ENCODE results near the gene DPH5.

DPH5 gene

DNA sequence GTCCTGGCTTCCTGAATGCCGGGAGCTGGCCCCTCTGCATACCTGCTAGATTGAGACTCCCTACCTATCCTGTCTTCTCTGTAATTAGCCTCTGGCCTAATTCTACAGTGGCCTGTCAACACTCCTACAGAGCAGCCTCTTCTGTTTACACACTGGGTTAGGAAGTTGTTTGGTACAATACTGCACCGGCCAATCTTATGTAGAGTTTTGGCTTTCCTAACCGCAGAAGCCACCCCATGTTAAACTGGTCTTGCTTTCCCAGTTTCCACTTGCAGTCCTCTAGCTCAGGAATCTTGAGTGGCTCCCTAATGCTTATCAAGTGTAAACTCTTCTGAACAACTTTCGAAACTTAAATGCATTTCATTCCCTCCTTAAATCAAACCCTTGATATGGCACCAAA lies 42.8 kb downstream of the DPH5 start:
- no peak for DNase-seq
- Histone ChIP-seq H3K4ac (ENCODE audit: low read depth in 1 of 2, low read length in 2 of 2) (no peak overlapping the region), H2BK5ac (ENCODE audit: low read depth, low read length, poor library complexity, severe bottlenecking) (no peak overlapping the region), H3K9ac (ENCODE audit: low read length) (no peak overlapping the region), H2AFZ (ENCODE audit: low read depth, low read length) (no peak overlapping the region), H3K79me1 (replicated peaks; ENCODE audit: low read length, poor library complexity, severe bottlenecking) (peaks cover 8% of the 10 kb centered on the region), H3K18ac (ENCODE audit: low read depth in 1 of 2, low read length in 2 of 2) (no peak overlapping the region), H4K8ac (ENCODE audit: low read length) (no peak overlapping the region), H4K91ac (ENCODE audit: low read length) (no peak overlapping the region), H3K14ac (ENCODE audit: low read length in 2 of 2) (no peak overlapping the region), H3K4me3 (ENCODE audit: insufficient read depth in 1 of 2, low read depth in 1 of 2, low read length in 2 of 2) (no peak overlapping the region), H2BK12ac (ENCODE audit: low read length in 2 of 2) (no peak overlapping the region), H3K27me3 (ENCODE audit: control insufficient read depth in 1 of 2, insufficient read depth in 1 of 2, low read length in 2 of 2) (no peaks in the 10 kb centered on the region), H3K4me2 (ENCODE audit: low read length, poor library complexity, severe bottlenecking) (no peak overlapping the region), H3K9me3 (ENCODE audit: control insufficient read depth, low read length) (no peaks in the 10 kb centered on the region), H2BK120ac (ENCODE audit: low read depth, low read length) (no peak overlapping the region), H2BK15ac (ENCODE audit: low read depth, poor library complexity, severe bottlenecking) (no peak overlapping the region), H2AK5ac (ENCODE audit: low read length, severe bottlenecking) (no peak overlapping the region), H3K4me1 (ENCODE audit: control insufficient read depth, insufficient read depth, low read depth, low read length) (peaks cover under 1% of the 10 kb centered on the region), H3K23ac (ENCODE audit: low read length in 2 of 2) (no peak overlapping the region), H3K36me3 (ENCODE audit: control insufficient read depth in 1 of 2, insufficient read depth in 2 of 2, low read depth in 1 of 2, low read length in 2 of 2) (peaks cover 3 to 37% of the 10 kb centered on the region in 2 experiments), H3K27ac (ENCODE audit: low read length, poor library complexity, severe bottlenecking) (no peak overlapping the region)
- 100% methylated on average over 4 of the region's 4 CpGs for WGBS

DNA sequence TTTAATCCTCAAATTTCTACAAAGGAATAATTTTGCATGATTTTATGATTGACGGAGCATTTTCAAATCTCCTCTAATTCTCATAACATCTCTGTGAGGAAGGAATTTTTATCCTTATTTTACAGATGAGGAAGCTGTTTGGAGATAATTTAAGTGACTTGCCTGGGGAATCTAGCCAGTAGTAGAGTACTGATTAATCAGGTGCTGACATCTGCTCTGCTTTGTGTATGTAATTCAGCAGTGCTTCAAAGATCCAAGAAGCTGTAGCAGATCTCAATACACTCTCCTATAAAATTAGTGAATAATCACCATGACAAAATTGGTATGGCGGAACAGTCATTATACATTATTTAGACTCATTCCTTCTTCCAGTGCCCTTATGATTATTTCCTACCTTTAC lies 46.0 kb downstream of the DPH5 start:
- Histone ChIP-seq H2AFZ (ENCODE audit: low read depth, low read length) (no peak overlapping the region), H3K9ac (ENCODE audit: low read length) (no peak overlapping the region), H3K4me2 (ENCODE audit: low read length, poor library complexity, severe bottlenecking) (no peak overlapping the region), H3K9me3 (ENCODE audit: control insufficient read depth, low read length) (no peaks in the 10 kb centered on the region), H3K4me1 (ENCODE audit: control insufficient read depth, insufficient read depth, low read depth, low read length) (peaks cover 1% of the 10 kb centered on the region), H3K14ac (ENCODE audit: low read length in 2 of 2) (no peak overlapping the region), H3K4me3 (ENCODE audit: insufficient read depth in 1 of 2, low read depth in 1 of 2, low read length in 2 of 2) (no peak overlapping the region), H2BK12ac (ENCODE audit: low read length in 2 of 2) (no peak overlapping the region), H3K27ac (ENCODE audit: low read length, poor library complexity, severe bottlenecking) (no peak overlapping the region), H3K18ac (ENCODE audit: low read depth in 1 of 2, low read length in 2 of 2) (no peak overlapping the region), H3K23ac (ENCODE audit: low read length in 2 of 2) (no peak overlapping the region), H4K8ac (ENCODE audit: low read length) (no peak overlapping the region), H3K4ac (ENCODE audit: low read depth in 1 of 2, low read length in 2 of 2) (no peak overlapping the region), H3K79me1 (replicated peaks; ENCODE audit: low read length, poor library complexity, severe bottlenecking) (peaks cover 8% of the 10 kb centered on the region), H2BK15ac (ENCODE audit: low read depth, poor library complexity, severe bottlenecking) (no peak overlapping the region), H2AK5ac (ENCODE audit: low read length, severe bottlenecking) (no peak overlapping the region), H2BK120ac (ENCODE audit: low read depth, low read length) (no peak overlapping the region), H2BK5ac (ENCODE audit: low read depth, low read length, poor library complexity, severe bottlenecking) (no peak overlapping the region), H3K27me3 (ENCODE audit: control insufficient read depth in 1 of 2, insufficient read depth in 1 of 2, low read length in 2 of 2) (no peaks in the 10 kb centered on the region), H4K91ac (ENCODE audit: low read length) (no peak overlapping the region), H3K36me3 (ENCODE audit: control insufficient read depth in 1 of 2, insufficient read depth in 2 of 2, low read depth in 1 of 2, low read length in 2 of 2) (peaks cover 0 to 63% of the 10 kb centered on the region in 2 experiments)
- DNase-seq = no peak
- WGBS = 100% methylated on average over 1 of the region's 2 CpGs

DNA sequence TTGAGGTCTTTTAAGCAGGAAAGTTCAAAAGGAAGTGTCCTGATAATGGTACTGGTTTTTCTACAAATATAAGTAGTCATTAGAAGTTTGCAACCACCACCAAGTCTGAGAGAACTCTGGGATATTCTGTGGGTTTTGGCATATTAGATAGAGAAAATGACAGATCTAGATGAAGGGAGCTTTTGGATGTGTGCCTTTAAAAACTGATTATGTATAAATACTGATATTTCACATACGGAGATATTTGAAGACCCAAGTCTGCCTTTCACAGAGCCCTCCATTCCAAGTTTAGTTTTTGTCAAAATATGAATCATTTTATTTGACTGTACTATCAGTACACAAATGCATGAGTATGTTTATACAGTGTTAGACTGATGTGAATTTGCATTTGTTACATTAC lies 48.6 kb downstream of the DPH5 start:
- peaks cover 0 to 69% of the 10 kb centered on the region in 2 experiments for H3K36me3 ChIP-seq (ENCODE audit: control insufficient read depth in 1 of 2, insufficient read depth in 2 of 2, low read depth in 1 of 2, low read length in 2 of 2)
- H4K8ac ChIP-seq (ENCODE audit: low read length) = no peak overlapping the region
- no peak overlapping the region for H2BK120ac ChIP-seq (ENCODE audit: low read depth, low read length)
- H2AFZ ChIP-seq (ENCODE audit: low read depth, low read length) = no peak overlapping the region
- H3K27me3 ChIP-seq (ENCODE audit: control insufficient read depth in 1 of 2, insufficient read depth in 1 of 2, low read length in 2 of 2) = no peaks in the 10 kb centered on the region
- peaks cover 6% of the 10 kb centered on the region for H3K79me1 ChIP-seq (replicated peaks; ENCODE audit: low read length, poor library complexity, severe bottlenecking)
- no peak overlapping the region for H2AK5ac ChIP-seq (ENCODE audit: low read length, severe bottlenecking)
- H3K18ac ChIP-seq (ENCODE audit: low read depth in 1 of 2, low read length in 2 of 2) = no peak overlapping the region
- no peak overlapping the region for H3K4me3 ChIP-seq (ENCODE audit: insufficient read depth in 1 of 2, low read depth in 1 of 2, low read length in 2 of 2)
- no peak overlapping the region for H3K4me2 ChIP-seq (ENCODE audit: low read length, poor library complexity, severe bottlenecking)
- H3K9me3 ChIP-seq (ENCODE audit: control insufficient read depth, low read length) = no peaks in the 10 kb centered on the region
- no peak overlapping the region for H3K9ac ChIP-seq (ENCODE audit: low read length)
- no peak overlapping the region for H3K27ac ChIP-seq (ENCODE audit: low read length, poor library complexity, severe bottlenecking)
- no peak overlapping the region for H3K14ac ChIP-seq (ENCODE audit: low read length in 2 of 2)
- H3K4me1 ChIP-seq (ENCODE audit: control insufficient read depth, insufficient read depth, low read depth, low read length) = peaks cover 1% of the 10 kb centered on the region
- H4K91ac ChIP-seq (ENCODE audit: low read length) = no peak overlapping the region
- H2BK12ac ChIP-seq (ENCODE audit: low read length in 2 of 2) = no peak overlapping the region
- no peak for DNase-seq
- no peak overlapping the region for H3K23ac ChIP-seq (ENCODE audit: low read length in 2 of 2)
- H2BK15ac ChIP-seq (ENCODE audit: low read depth, poor library complexity, severe bottlenecking) = no peak overlapping the region
- H3K4ac ChIP-seq (ENCODE audit: low read depth in 1 of 2, low read length in 2 of 2) = no peak overlapping the region
- no peak overlapping the region for H2BK5ac ChIP-seq (ENCODE audit: low read depth, low read length, poor library complexity, severe bottlenecking)
- WGBS = no CpG with 5 or more reads among the region's 1 CpG

DNA sequence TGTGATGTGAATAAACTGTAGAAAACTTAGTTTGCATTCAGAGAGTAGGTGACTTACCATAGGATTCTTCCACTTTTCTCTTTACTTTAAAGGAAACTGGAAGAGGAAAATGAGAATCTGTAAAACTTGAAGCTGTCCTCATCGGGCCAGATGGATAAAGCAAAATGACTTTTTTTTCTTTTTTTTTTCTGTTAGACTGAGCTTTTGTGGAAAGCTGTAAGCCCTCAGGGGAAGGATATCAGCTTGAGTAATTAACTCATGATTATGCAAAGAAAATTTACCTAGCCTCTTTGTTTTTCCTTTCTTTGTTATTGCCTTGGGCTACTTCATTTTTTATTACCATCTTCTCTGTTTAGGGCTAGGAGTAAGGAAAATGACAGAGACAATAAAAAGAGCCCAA lies 53.4 kb downstream of the DPH5 start:
- no peak overlapping the region for H2BK5ac ChIP-seq (ENCODE audit: low read depth, low read length, poor library complexity, severe bottlenecking)
- no peaks in the 10 kb centered on the region for H3K4me1 ChIP-seq (ENCODE audit: control insufficient read depth, insufficient read depth, low read depth, low read length)
- no peak overlapping the region for H3K4me3 ChIP-seq (ENCODE audit: insufficient read depth in 1 of 2, low read depth in 1 of 2, low read length in 2 of 2)
- peaks cover 9% of the 10 kb centered on the region for H3K79me1 ChIP-seq (replicated peaks; ENCODE audit: low read length, poor library complexity, severe bottlenecking)
- H2BK15ac ChIP-seq (ENCODE audit: low read depth, poor library complexity, severe bottlenecking) = no peak overlapping the region
- H3K9me3 ChIP-seq (ENCODE audit: control insufficient read depth, low read length) = no peaks in the 10 kb centered on the region
- H3K4ac ChIP-seq (ENCODE audit: low read depth in 1 of 2, low read length in 2 of 2) = no peak overlapping the region
- no peak overlapping the region for H3K27ac ChIP-seq (ENCODE audit: low read length, poor library complexity, severe bottlenecking)
- no peak overlapping the region for H3K9ac ChIP-seq (ENCODE audit: low read length)
- H3K27me3 ChIP-seq (ENCODE audit: control insufficient read depth in 1 of 2, insufficient read depth in 1 of 2, low read length in 2 of 2) = no peaks in the 10 kb centered on the region
- no peak overlapping the region for H4K91ac ChIP-seq (ENCODE audit: low read length)
- H2BK12ac ChIP-seq (ENCODE audit: low read length in 2 of 2) = no peak overlapping the region
- no peak overlapping the region for H2AFZ ChIP-seq (ENCODE audit: low read depth, low read length)
- no peak overlapping the region for H3K14ac ChIP-seq (ENCODE audit: low read length in 2 of 2)
- no peak overlapping the region for H3K4me2 ChIP-seq (ENCODE audit: low read length, poor library complexity, severe bottlenecking)
- H3K36me3 ChIP-seq (ENCODE audit: control insufficient read depth in 1 of 2, insufficient read depth in 2 of 2, low read depth in 1 of 2, low read length in 2 of 2) = peaks cover 2 to 59% of the 10 kb centered on the region in 2 experiments
- no peak overlapping the region for H4K8ac ChIP-seq (ENCODE audit: low read length)
- no peak overlapping the region for H3K18ac ChIP-seq (ENCODE audit: low read depth in 1 of 2, low read length in 2 of 2)
- no peak overlapping the region for H3K23ac ChIP-seq (ENCODE audit: low read length in 2 of 2)
- no peak overlapping the region for H2AK5ac ChIP-seq (ENCODE audit: low read length, severe bottlenecking)
- WGBS = 92% methylated on average over 1 of the region's 1 CpG
- H2BK120ac ChIP-seq (ENCODE audit: low read depth, low read length) = no peak overlapping the region
- DNase-seq = no peak
